Hepatocyte (in vitro differentiated cells): Measurements from ENCODE around the gene SORCS2. TPM values are rescaled to one million over a fixed set of nuclear protein-coding genes. Genes with fewer than 3 reads are reported as not detected.

Experiments used
- DNase-seq: peaks from one replicate; pipeline ENCODE4 v3.0.0-alpha.2; 2016; ENCODE audit warnings: low spot score
- H2AFZ ChIP-seq: fragments of 200-600 bp; sonication (generic); 2 replicates; pipeline ENCODE4 v1.6.0; 2016; ENCODE audit warnings: antibody characterized with exemption, mild to moderate bottlenecking
- H3K27ac ChIP-seq: fragments of 200-600 bp; sonication (generic); 2 replicates; pipeline ENCODE4 v1.5.1; 2016; ENCODE audit warnings: mild to moderate bottlenecking
- H3K27me3 ChIP-seq: fragments of 200-600 bp; sonication (generic); 2 replicates; pipeline ENCODE4 v1.6.1; 2016
- H3K36me3 ChIP-seq: fragments of 200-600 bp; sonication (generic); replicated peaks from 2 replicates; pipeline ENCODE4 v1.5.1; 2016; ENCODE audit warnings: low read depth; ENCODE audit not compliant: insufficient read depth
- H3K4me1 ChIP-seq: fragments of 200-600 bp; sonication (generic); 2 replicates; pipeline ENCODE4 v1.5.1; 2016; ENCODE audit warnings: mild to moderate bottlenecking, moderate library complexity; ENCODE audit not compliant: insufficient read depth
- H3K4me2 ChIP-seq: fragments of 200-600 bp; sonication (generic); 2 replicates; pipeline ENCODE4 v1.6.0; 2016
- H3K4me3 ChIP-seq: fragments of 200-600 bp; sonication (generic); 2 replicates; pipeline ENCODE4 v1.5.1; 2016; ENCODE audit warnings: mild to moderate bottlenecking
- H3K79me2 ChIP-seq: fragments of 200-600 bp; sonication (generic); 2 replicates; pipeline ENCODE4 v1.6.0; 2017; ENCODE audit warnings: mild to moderate bottlenecking
- H3K9me2 ChIP-seq: fragments of 200-600 bp; sonication (generic); replicated peaks from 2 replicates; pipeline ENCODE4 v1.6.0; 2017; ENCODE audit warnings: mild to moderate bottlenecking; ENCODE audit not compliant: insufficient read depth
- H3K9me3 ChIP-seq: fragments of 200-600 bp; sonication (generic); 2 replicates; pipeline ENCODE4 v1.5.1; 2016; ENCODE audit warnings: low read depth, mild to moderate bottlenecking
- H4K20me1 ChIP-seq: fragments of 200-600 bp; sonication (generic); 2 replicates; pipeline ENCODE4 v1.6.0; 2016; ENCODE audit warnings: mild to moderate bottlenecking; ENCODE audit not compliant: insufficient read depth, poor library complexity, severe bottlenecking
- CTCF ChIP-seq: fragments of 200-600 bp; sonication (generic); IDR thresholded peaks from 2 replicates; pipeline ENCODE4 v1.5.1; 2016; ENCODE audit warnings: antibody characterized with exemption, mild to moderate bottlenecking; ENCODE audit not compliant: poor library complexity
- EZH2 ChIP-seq: fragments of 200-600 bp; sonication (generic); IDR thresholded peaks from 2 replicates; pipeline ENCODE4 v1.6.1; 2016; ENCODE audit warnings: antibody characterized with exemption, mild to moderate bottlenecking, borderline replicate concordance
- EZH2phosphoT487 ChIP-seq: fragments of 200-600 bp; sonication (generic); IDR thresholded peaks from one replicate; pipeline ENCODE4 v1.6.1; 2018; ENCODE audit warnings: antibody characterized with exemption, mild to moderate bottlenecking, low read depth, moderate library complexity; ENCODE audit not compliant: unreplicated experiment, severe bottlenecking
- WGBS: methylation state at CpG from one replicate; pipeline ENCODE4 v1.1.6; 2016; ENCODE audit warnings: low lambda C conversion rate; ENCODE audit errors: missing lambda C conversion rate; 5-methylcytosine and 5-hydroxymethylcytosine counted together
- polyA plus RNA-seq: library from polyadenylated mRNA; unstranded; fragments of >200 nt; fragmentation: Nextera tagmentation; extraction: Ambion mirVana; gene quantifications from 2 replicates; pipeline ENCODE4 v1.2.1, GENCODE V29; 2016
- total RNA-seq: library from RNA; depleted of rRNA; stranded (reverse); fragments of >200 nt; gene quantifications from 2 replicates; pipeline ENCODE4 v1.2.3, GENCODE V29; 2014

The SORCS2 gene
- total and polyA plus RNA-seq, 2 experiments from 2014 or later: 1.6 to 4.8 TPM

GRCh38 chr4:7547368-7548040 lies 355.2 kb downstream of the SORCS2 start:
- WGBS: 65% methylated on average over 9 of the region's 10 CpGs
- no peak for DNase-seq
- no peaks in the 10 kb centered on the region for H3K27me3 ChIP-seq
- TF ChIP-seq EZH2phosphoT487 (no peak), EZH2 (no peak), CTCF (no peak)
- no peak overlapping the region for H2AFZ ChIP-seq
- no peaks in the 10 kb centered on the region for H3K36me3 ChIP-seq
- H3K79me2 ChIP-seq: no peaks in the 10 kb centered on the region
- H3K9me3 ChIP-seq: no peaks in the 10 kb centered on the region
- H3K4me1 ChIP-seq: peaks cover 16% of the 10 kb centered on the region
- H3K9me2 ChIP-seq: no peaks in the 10 kb centered on the region
- no peak overlapping the region for H3K4me2 ChIP-seq
- peak overlapping the region; percentile 72 for H3K27ac ChIP-seq
- H3K4me3 ChIP-seq: no peak overlapping the region
- no peaks in the 10 kb centered on the region for H4K20me1 ChIP-seq

GRCh38 chr4:7549866-7550265 lies 357.5 kb downstream of the SORCS2 start:
- 93% methylated on average over 6 of the region's 7 CpGs for WGBS
- H3K4me1 ChIP-seq: peaks cover 16% of the 10 kb centered on the region

GRCh38 chr4:7552466-7552865 lies 360.1 kb downstream of the SORCS2 start:
- Histone ChIP-seq H3K36me3 (no peaks in the 10 kb centered on the region), H3K27me3 (no peaks in the 10 kb centered on the region), H3K4me2 (no peak overlapping the region), H2AFZ (no peak overlapping the region), H3K79me2 (no peaks in the 10 kb centered on the region), H4K20me1 (no peaks in the 10 kb centered on the region), H3K9me2 (no peaks in the 10 kb centered on the region), H3K4me3 (no peak overlapping the region), H3K4me1 (peaks cover 7% of the 10 kb centered on the region), H3K9me3 (no peaks in the 10 kb centered on the region), H3K27ac (no peak overlapping the region)
- WGBS: 82% methylated on average over 3 of the region's 3 CpGs
- DNase-seq: no peak
- no peak for TF ChIP-seq EZH2
- TF ChIP-seq EZH2phosphoT487: no peak
- no peak for TF ChIP-seq CTCF

More at GRCh38 chr4:7549866-7550265, 357.5 kb downstream of the SORCS2 start:
- H4K20me1 ChIP-seq: no peaks in the 10 kb centered on the region
- no peaks in the 10 kb centered on the region for H3K9me3 ChIP-seq
- no peak overlapping the region for H3K27ac ChIP-seq
- no peaks in the 10 kb centered on the region for H3K9me2 ChIP-seq
- no peaks in the 10 kb centered on the region for H3K36me3 ChIP-seq
- no peaks in the 10 kb centered on the region for H3K79me2 ChIP-seq
- H2AFZ ChIP-seq: no peak overlapping the region
- H3K4me2 ChIP-seq: no peak overlapping the region
- TF ChIP-seq EZH2phosphoT487: no peak
- TF ChIP-seq CTCF: no peak
- no peak for TF ChIP-seq EZH2
- H3K4me3 ChIP-seq: no peak overlapping the region
- no peak for DNase-seq
- no peaks in the 10 kb centered on the region for H3K27me3 ChIP-seq
